Fibroblast of pulmonary artery (primary cell): Measurements from ENCODE around the gene DHX58.

Source experiments
- DNase-seq: peaks from one replicate; pipeline ENCODE4 v3.0.0-alpha.2; 2010; ENCODE audit warnings: low read depth
- H3K4me3 ChIP-seq: replicated peaks from 2 replicates; pipeline ENCODE4 v1.5.1; 2011; ENCODE audit warnings: low read depth, mild to moderate bottlenecking, control low read depth, low read length, moderate library complexity
- CTCF ChIP-seq: IDR thresholded peaks from 2 replicates; pipeline ENCODE4 v1.5.1; 2011; ENCODE audit warnings: mild to moderate bottlenecking, control low read depth, low read length, inconsistent platforms; ENCODE audit errors: missing control alignments

The DHX58 gene

GRCh38 chr17:42053731-42054500 is 58.6 kb downstream of the DHX58 start:
- no peak overlapping the region for H3K4me3 ChIP-seq
- no peak for DNase-seq
- TF ChIP-seq CTCF = no peak

GRCh38 chr17:42052346-42052877 is 60.1 kb downstream of the DHX58 start:
- DNase-seq = no peak
- no peak overlapping the region for H3K4me3 ChIP-seq
- no peak for TF ChIP-seq CTCF

- TF ChIP-seq CTCF = no peak
- H3K4me3 ChIP-seq = no peak overlapping the region
- no peak for DNase-seq
These were observed 60.9 kb downstream of the DHX58 start for GRCh38 chr17:42051645-42052044.
